VCaP (cell line): ENCODE results near the gene DCAKD.

Source experiments
- H3K27ac ChIP-seq: fragments of 450-650 bp; 2 replicates; pipeline ENCODE4 v1.5.1; 2017
- CTCF ChIP-seq: fragments of 450-650 bp; conservative IDR thresholded peaks from 2 replicates; pipeline ENCODE4 v1.5.1; 2017; ENCODE audit warnings: mild to moderate bottlenecking, moderate library complexity

Gene DCAKD

GRCh38 chr17:45092911-45093430 lies 41.5 kb upstream of the DCAKD start:
- H3K27ac ChIP-seq, result peak overlapping the region; percentile 32
- no peak for TF ChIP-seq CTCF

GRCh38 chr17:45091778-45092425 lies 40.5 kb upstream of the DCAKD start:
- 0 out of 2 replicates have a peak overlapping the region, but pooled peaks have one; percentile 32 for H3K27ac ChIP-seq
- TF ChIP-seq CTCF, result no peak

- no peak for TF ChIP-seq CTCF
- no peak overlapping the region for H3K27ac ChIP-seq
These were observed 39.3 kb upstream of the DCAKD start for GRCh38 chr17:45090711-45091110.

- H3K27ac ChIP-seq, result no peak overlapping the region
- TF ChIP-seq CTCF, result no peak
These were observed 37.3 kb upstream of the DCAKD start for GRCh38 chr17:45088741-45089140.

GRCh38 chr17:45087978-45088377 lies 36.5 kb upstream of the DCAKD start:
- no peak overlapping the region for H3K27ac ChIP-seq
- TF ChIP-seq CTCF, result no peak

- H3K27ac ChIP-seq, result no peak overlapping the region; the same call in 1 of the 2 replicates
- TF ChIP-seq CTCF, result no peak
These were observed 36.1 kb upstream of the DCAKD start for GRCh38 chr17:45087504-45087975.

- TF ChIP-seq CTCF, result no peak
- no peak overlapping the region; the same call in 1 of the 2 replicates for H3K27ac ChIP-seq
These were observed 35.6 kb upstream of the DCAKD start for GRCh38 chr17:45086865-45087503.
